DMS53 treated with DMSO at 0.1 percent for 48 hours (cell line): ENCODE results near the gene VPS13D.
"Not testable (repeated sequence)": the region's sequence is repeated elsewhere in the genome, so short reads cannot be mapped to it uniquely, and the experiment has no call there.

Source experiments
- DNase-seq: peaks from one replicate; lab custom pipeline; 2025; ENCODE audit not compliant: unreplicated experiment; lab: John Stamatoyannopoulos, UW

Gene VPS13D

DNA sequence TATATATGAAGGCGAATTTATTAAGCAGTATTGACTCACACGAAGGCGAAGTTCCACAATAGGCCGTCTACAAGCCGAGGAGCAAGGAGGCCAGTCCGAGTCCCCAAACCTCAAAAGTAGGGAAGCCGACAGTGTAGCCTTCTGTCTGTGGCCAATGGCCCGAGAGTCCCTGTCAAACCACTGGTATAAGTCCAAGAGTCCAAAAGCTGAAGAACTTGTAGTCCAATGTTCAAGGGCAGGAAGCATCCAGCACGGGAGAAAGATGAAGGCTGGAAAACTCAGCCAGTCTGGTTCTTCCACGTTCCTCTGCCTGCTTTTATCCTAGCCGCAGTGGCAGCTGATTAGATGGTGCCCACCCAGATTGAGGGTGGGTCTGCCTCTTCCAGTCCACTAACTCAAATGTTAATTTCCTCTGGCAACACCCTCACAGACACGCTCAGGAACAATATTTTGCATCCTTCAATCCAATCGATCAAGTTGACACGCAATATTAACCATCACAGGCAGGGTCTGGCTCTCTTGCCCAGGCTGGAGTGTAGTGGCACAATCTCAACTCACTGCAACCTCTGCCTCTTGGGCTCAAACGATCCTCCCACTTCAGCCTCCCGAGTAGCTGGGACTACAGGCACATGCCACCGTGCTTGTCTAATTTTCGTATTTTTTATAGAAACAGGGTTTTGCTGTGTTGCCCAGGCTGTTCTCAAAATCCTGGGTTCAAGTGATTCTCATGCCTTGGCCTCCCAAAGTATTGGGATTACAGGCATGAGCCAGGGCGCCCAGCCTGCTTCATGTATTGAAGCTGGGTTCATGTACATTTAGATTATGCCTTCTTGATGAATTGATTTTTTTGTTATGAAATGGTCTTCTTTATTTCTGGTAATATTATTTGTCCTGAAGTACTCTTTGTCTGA is 302.8 kb downstream of the VPS13D start:
- no peak for DNase-seq

DNA sequence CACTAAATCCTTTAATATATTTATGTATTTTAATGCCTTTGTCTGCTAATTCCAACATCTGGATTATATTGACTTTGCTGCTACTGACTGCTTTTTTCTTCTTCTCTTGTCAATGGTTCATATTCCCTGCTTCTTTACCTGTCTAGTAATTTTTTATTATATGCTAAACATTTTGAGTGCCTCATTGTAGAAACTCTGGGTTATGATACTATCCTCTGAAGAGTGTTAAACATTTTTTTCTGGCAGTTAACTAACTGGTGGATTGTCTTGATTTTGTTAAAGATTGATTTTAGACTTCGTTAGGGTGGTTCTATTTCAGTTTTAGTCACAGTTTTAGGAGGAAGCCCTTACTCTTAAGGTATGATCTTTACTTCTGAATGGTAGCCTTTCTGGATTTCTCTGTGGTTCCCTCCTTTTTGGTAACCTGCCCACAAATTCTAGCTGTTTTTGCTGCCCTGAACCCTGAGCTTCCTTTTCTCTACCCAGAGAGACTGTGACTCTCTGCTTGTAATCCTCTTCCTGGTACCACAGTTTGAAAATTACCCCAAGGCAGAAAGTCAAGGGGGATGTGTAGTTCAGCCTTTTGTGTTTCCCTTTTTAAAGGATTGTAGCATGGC is 306.3 kb downstream of the VPS13D start:
- no peak for DNase-seq

DNA sequence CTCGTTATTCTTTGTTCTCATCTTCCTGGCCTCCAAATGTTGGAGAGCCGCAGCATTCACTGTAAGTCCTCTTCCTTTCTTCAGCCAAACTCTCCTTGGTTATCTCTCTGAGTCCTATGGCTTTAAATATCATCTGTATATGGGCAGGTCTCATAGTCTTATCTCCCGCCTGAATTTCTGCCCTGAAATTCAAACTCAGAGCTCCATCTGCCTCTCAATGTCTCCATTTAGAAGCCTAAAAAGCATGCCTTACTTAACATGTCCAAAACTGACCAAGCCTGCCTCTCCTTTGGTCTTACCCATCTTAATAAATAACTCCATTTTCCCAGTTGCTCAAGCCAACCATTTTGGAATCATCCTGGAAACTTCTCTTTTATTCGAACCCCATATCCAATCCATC is 307.5 kb downstream of the VPS13D start:
- DNase-seq, result no peak

DNA sequence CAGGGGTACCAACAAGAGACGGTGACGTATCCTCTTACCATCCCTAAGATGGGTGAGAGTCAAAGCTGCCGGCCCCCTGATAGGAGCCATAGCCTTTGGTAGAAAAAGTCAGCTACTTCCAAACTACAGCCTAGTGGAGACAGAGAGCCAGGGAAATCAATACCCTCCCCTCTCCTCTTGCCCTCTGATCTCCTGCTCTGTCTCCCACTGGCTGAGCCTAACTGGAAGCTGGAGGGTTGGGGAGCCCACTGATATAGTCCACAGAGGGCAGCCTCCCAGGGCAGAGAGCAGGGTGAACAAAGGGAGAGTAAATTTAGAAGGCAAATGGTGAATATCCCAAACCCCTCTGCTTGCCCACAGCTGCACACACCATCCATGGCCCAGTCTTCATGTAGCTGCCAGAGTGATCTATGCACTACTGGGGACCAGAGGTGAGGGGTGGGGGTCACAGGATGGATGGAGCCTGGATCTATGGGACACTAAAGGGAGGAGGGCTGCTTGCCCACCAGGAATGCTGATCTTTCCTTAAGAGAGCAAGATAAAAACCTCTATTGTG is 308.2 kb downstream of the VPS13D start:
- DNase-seq, result no peak

DNA sequence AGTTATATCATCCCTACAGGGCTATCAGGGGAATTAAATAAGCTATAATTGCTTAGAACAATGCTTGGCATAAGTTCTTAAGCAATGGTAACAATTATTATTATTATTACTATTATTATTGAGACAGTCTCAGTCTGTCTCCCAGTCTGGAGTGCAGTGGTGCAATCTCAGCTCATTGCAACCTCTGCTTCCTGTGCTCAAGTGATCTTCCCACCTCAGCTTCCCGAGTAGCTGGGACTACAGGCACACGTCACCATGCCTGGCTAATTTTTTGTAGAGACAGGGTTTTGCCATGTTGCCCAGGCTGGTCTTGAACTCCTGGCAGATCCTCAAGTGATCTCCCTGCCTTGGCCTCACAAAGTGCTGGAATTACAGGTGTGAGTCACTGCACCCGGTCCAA is 308.7 kb downstream of the VPS13D start:
- not testable (repeated sequence) for DNase-seq

DNA sequence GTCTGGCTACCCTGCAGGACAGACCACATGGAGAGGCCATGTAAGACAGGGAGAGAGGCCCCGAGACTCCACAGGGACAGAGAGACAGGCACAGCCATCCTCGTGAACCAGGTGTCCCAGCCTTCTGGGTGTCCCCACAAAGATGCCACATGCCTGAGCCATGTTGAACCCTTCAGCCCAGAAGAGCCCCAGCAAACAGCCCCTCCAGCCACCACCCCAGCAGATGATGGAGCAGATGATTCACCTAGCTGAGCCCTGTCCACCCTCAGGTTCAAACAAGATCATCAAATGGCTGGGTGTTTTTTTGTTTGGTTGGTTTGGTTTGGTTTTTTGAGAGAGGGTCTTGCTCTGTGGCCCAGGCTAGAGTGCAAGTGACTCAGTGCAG is 309.5 kb downstream of the VPS13D start:
- no peak for DNase-seq

DNA sequence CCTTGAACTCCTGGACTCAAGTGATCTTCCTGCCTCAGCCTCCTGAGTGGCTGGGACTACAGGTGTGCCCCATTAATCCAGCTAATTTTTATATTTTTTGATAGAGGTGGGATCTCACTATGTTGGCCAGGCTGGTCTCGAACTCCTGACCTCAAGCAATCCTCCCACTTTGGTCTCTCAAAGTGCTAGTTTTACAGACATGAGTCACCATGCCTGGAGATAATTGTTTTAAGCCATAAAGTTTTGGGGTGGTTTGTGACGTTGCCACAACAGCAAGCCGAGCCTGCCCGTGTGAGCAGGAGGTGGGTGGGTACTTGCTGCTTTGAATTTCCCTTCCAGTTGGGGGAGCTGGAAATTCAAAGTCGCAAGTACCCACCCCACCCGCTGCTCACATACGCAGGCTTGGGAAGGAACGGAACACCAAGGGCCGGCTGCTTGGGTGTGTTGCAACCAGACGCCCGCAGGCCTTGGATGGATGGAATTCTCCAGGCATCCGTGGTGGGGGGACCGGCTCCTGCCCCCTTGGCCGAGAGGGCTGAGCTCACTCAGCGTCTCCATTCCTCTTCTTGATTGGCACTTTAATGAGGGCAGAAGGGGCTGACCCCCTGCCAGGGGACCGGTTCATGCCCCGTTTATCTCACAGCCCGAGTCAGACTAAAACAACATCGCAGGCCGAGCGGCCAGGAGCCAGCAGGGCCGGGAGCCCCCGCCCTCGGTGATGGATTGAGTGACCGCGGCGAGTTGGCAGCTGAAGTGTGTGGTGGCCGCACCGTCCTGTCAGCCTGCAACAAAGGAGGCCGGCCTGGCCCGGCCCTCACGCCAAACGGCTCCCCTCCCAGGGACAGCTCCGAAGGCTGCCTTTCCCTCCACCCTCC is 310.1 kb downstream of the VPS13D start:
- no peak for DNase-seq

DNA sequence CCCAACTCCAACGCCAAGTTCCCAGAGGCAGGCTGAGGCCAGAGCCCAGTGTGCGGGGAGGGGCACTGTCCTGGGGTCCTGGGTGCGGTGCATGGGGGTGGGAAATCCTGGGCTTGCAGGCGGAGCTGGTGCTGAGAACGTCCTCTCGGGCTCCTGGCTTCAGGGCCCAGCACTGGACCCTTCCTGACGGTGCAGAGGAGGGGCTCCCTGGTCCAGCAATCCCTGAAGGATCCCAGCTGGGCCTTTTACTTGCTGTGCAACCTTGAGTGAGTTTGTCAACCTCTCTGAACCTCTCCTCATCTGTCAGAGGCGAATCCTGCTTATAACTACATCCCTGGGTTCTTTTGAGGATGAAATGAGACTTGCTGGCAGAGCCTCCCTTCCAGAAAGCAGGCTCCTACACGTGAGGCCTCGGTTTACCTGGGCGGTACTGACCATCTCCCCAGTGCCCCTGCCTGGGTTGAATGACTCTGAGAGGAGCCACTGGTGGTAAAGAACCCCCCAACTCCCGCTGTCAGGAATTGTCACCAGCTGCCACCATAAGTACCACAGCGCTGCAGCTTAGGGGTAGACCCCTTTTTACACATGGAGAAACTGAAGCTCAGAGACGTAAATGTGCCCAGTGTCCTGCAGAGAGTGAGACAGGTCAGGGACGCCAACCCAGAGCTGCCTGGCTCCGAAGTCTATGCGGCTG is 310.9 kb downstream of the VPS13D start:
- no peak for DNase-seq

DNA sequence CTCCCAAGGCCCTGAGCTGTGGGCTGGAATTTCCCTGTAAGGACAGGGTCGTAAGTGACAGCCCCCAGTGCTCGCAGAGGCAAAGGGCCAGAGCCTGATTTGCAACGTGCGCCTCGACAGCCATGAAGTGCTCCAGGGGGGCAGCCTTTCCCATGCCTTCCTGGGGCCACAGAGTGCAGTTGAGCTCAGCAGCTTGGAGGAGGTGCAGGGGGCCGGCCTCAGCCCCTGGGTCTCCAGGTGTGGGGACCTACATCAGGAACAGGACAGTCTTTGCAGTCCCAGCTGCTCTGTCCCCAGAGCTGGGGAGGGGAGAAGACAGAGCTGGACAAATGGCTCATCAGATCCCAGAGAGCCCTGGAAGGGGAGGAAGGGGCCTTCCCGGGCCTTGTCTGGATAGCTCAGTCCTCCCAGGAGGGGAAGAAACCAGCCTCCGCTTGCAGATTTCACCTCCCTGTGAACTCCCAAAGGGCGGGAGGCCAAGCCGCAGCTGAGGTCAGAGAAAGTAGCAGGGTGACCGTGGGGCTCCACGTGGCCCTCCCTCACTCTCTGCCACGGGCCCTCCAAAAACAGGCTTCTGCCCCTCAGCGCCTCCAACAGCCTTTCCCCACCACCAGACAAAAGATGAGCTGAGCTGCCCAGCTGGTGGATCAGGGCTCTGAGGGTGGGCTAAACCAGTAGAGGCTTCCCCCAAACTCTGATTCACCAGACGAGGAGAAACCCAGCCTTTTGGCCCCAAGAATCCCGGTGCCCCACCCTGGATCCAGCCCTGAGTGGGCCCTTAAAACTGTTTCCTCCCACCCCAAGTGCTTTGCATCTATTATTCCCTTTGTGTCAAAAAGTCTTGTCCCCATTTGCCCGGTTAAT is 311.7 kb downstream of the VPS13D start:
- no peak for DNase-seq

DNA sequence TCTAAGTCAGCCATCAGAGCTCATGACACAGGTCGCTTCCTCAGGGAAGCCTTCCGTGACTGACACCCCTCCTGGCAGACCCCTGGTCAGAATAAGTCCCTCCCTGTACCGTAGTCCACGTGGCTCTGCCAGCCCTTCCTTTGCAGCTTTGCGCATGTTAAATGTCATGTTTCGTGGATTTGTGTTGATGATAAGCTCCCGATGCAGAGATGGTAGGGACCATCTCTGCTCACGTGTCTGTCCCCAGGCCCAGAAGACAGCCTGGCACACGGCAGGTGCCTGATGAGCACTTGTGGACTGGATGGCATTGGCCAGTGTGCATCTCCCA is 312.3 kb downstream of the VPS13D start:
- DNase-seq, result no peak

DNA sequence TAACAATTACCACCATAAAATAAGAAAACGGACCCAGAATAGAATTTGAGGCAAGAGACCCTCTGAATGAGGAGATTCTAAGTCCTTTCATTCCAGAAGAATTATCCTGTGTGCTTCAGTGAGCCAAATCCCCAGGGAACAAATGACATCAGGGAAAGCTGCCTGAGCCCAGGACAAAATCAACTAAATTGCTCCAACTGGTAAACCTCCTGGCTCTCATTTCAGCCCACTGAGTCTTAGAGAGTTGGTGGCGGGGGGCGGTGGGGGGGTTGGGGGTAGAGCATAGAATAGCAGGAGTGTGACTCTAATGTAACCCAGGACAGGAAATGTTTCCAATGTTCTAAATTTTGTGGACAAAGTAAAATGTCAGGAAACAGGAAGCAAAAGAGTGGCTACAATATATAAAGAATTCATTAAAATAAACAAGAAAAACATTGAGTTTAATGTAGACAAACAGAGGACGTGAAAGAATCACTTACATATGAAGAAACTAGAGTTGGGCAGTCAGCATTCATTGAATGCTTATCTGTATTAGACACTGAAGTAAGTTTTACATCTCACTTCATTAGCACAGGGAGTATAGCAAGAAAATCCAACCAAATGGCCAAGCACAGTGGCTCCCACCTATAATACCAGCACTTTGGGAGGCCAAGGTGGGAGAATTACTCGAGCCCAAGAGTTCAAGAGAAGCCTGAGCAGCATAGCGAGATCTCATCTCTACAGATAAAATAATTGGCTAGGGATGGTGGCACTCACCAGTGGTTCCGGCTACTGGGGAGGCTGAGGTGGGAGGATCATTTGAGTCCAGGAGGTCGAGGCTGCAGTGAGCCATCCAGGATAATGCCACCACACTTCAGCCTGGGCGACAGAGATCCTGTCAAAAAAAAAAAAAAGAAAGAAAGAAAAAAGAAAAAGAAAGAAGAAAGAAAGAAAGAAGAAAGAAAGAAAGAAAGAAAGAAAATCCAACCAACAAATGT is 313.1 kb downstream of the VPS13D start:
- DNase-seq, result no peak

DNA sequence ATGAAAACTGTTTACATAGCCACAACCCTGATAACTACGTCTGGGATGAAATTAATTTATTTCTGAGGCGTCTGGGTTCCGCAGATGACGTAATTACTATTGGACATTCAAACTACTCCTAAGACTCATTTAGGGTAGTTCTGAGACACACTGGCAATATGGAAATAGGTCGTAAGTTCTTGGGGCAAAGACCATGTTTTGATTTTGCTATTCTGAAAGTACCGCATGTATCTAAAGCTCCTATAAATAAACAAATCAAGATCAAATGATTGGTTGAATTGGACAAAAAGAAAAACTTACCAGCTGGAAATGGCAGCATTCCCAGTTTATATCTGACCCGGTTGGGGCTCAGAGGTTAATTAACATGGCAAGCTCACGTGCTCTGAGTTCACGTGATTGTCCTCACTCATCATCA is 313.9 kb downstream of the VPS13D start:
- DNase-seq, result no peak

DNA sequence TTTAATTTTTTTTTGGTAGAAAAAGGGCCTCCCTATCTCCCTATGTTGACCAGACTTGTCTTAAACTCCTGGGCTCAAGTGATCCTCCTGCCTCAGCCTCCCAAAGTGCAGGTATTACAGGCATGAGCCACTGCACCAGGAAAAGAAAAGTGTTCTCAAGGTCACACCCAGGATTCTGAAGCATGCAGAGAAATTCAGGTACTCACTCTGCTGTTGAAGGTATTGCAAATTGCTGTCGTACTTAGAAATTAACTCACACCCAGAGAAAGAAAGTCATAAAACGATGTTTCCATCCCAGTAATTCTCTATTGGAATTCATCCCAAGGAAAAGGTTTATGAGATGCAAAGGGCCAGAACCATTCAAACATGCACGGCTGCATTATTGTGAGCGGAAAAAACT is 314.5 kb downstream of the VPS13D start:
- no peak for DNase-seq

DNA sequence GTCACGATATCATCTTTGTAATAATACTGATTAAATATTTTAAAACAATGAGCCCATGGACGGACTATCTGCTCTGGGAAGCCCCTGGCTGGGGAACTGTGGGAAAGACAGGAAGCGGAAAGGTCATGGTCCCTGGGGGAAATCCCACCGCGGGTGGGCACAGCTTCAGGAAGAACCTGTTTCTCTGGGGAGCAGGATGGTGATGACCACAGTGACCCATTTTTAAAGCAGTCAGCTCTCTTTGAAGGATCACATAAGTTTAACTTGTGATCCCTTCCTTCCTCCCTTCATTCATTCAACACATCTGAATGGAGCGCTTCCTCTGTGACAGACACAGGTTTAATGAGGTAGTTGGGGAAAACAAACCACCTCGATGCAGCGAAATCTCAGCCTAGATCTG is 315.2 kb downstream of the VPS13D start:
- DNase-seq, result no peak

DNA sequence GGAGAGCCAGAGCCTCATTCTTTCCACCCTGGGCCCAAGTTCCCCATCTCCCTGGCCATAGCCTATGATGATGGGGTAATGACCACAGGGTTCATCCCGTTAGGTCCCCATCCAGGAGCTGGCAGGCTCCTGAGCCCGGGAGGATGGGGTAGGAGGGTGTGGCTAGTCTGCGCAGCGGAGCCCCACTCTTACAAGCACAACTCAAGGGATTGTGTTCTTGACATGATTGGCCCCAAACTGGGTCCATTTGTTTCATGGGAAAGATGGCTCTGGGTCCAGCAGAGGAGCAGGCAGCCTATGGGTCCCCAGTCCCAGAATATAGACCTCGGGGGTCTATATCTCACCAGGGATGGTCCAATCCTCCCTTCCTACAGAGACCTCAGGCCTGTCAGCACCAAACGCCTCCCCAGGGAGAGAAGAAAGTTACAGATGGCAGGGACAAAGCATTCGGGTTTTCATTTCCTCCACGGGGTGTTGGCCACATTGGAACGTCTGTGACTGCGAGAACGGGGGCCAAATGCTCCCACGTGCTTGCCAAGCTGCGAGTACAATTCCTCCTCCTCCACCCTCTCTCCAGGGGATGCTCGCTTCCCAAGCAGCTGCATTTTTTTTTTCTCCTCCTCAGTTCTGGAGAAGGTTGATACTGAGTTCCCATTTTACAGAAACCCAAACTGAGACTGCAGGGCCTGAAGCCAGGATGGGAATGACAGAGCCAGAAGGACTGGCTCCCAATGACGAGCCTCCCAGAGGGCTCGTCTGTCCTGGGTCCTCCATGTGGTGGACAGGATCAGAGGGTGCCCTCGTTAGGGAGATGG is 317.1 kb downstream of the VPS13D start:
- DNase-seq, result no peak

DNA sequence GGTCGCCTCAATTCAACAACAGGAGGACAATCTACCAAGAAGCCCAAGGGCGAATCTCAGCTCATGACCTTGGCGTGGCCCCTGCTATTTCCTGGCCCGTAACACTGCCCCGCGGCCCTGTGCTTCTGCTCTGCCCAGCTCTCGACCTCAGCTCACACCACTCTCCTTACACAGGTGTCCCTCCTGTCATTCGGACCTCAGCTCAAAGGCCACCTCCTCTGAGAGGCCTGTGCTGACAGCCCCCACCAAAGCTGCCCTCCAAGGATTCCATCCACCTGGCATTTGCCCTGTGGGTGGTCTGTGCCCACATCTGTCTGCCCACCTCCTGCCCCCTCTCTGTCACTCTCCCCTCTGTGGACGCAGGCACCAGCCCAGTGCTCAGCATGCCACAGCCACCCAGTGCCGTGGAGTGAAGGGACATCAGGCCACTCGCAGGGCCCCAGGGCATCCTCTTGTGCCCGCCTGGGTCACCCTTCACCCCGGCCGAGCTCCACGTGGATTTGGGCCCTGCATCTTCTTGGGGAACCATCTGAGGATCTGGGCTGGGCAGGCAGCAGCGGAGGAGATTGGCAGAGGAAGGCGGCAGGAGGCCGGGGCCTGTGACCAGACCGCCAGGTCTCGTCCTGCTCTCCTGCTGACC is 317.9 kb downstream of the VPS13D start:
- DNase-seq, result no peak

DNA sequence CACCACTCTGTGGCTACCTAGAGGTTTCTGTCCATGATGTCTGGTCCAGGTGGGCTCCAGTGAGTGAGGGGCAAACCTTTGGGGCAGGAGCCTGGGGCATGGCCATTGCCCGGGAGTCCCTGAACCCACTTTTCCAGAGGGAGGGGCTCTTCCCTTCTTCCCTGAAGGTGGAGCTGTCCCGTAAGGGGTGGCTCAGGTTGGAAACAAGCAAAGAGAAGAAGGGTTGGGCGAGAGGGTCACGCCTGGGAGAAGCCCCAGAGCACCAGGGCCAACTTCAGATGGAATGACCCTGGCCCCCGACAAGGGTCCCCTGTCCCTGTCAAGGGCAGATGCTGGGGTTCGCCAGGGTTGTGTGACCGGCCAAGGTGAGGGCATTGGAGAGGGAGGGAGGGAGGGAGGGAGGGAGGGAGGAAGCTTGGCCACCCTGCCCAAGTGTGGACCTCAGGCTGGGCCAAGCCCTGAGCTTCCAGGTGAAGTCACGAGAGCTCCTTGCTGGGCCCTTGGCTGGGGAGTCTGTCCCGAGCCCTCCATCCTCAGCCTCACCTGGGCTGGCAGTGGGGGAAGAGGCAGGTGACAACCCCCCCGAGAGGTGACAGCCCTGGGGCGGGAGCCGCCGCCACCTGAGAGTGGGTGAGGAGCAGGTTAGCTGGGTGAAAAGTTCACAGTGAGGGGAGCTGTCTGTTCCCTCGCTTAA is 318.6 kb downstream of the VPS13D start:
- DNase-seq, result no peak
